ENCODE measurements around the gene DLGAP4.

DNA sequence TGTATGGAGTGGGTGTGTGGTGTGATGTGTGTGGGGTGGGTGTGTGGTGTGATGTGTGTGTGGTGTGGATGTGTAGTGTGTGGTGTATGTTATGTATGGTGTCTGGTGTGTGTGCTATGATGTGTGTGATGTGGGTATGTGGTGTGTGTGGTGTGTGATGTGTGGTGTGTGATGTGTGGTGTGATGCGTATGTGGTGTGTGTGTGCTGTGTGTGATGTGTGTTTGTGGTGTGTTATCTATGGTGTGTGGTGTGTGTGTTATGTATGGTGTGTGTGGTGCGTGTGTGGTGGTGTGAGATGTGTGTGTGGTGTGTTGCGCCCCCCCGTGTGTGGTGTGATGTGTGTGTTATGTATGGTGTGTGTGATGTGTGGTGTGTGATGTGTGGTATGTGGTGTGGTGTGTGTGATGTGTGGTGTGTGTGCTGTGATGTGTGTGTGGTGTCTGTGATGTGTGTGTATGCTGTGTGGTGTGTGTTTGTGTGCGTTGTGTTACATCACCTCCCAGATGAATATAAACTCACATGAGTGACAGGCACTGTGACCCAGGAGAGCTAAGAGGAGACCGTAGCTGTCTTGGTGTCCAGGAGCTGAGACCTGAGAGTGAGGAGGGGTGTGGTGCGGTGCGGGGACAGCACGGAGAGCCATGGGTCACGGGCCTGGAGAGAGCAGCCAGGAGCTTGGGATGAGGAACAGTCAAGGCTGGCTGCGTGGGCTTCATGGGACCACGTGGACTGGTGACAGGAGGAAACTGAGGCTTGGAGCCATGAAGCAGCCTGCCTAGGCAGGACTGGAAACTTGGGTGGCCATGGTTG is 8.8 kb downstream of the DLGAP4 start:
- TF ChIP-seq, protein P1, sequence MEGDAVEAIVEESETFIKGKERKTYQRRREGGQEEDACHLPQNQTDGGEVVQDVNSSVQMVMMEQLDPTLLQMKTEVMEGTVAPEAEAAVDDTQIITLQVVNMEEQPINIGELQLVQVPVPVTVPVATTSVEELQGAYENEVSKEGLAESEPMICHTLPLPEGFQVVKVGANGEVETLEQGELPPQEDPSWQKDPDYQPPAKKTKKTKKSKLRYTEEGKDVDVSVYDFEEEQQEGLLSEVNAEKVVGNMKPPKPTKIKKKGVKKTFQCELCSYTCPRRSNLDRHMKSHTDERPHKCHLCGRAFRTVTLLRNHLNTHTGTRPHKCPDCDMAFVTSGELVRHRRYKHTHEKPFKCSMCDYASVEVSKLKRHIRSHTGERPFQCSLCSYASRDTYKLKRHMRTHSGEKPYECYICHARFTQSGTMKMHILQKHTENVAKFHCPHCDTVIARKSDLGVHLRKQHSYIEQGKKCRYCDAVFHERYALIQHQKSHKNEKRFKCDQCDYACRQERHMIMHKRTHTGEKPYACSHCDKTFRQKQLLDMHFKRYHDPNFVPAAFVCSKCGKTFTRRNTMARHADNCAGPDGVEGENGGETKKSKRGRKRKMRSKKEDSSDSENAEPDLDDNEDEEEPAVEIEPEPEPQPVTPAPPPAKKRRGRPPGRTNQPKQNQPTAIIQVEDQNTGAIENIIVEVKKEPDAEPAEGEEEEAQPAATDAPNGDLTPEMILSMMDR (IDR thresholded peaks at IDR 0.05): no peak
- no peak for TF ChIP-seq POLR2AphosphoS5 (IDR thresholded peaks at IDR 0.05; ENCODE audit: insufficient read depth in 1 of 2, low read depth in 1 of 2)
